Heart right ventricle (tissue), 16 donors: ENCODE measurements around the gene LRMDA. TPM values are rescaled to one million over a fixed set of nuclear protein-coding genes. Genes with fewer than 3 reads are reported as not detected.

Experiments
- ATAC-seq, 8 donors: fragments of 200-7000 bp; cut with Tn5 transposase; one replicate each; pipeline ENCODE4 v1.9.1; 2020; ENCODE audit warnings: mild to moderate bottlenecking in 8 of 8, moderate library complexity in 8 of 8, moderate number of reproducible peaks in 1 of 8
- DNase-seq, 2 donors: peaks; one replicate each; pipeline ENCODE4 v3.0.0-alpha.2; 2020
- H3K27ac ChIP-seq, 10 donors: fragments of 200-600 bp; sonication (generic) in 2 of 10; one replicate each; pipeline versions ENCODE4 v1.5.0 to v1.8.0; 2020 to 2022; ENCODE audit warnings: mild to moderate bottlenecking in 3 of 10
- H3K27me3 ChIP-seq, 7 donors: fragments of 200-600 bp; one replicate each; pipeline ENCODE4 v1.8.0; 2021 to 2022; ENCODE audit warnings: mild to moderate bottlenecking in 2 of 7
- H3K36me3 ChIP-seq, 9 donors: fragments of 200-600 bp; sonication (generic) in 1 of 9; one replicate each; pipeline versions ENCODE4 v1.5.0 to v1.8.0; 2020 to 2022; ENCODE audit warnings: mild to moderate bottlenecking in 2 of 9
- H3K4me1 ChIP-seq, 9 donors: fragments of 200-600 bp; sonication (generic) in 1 of 9; one replicate each; pipeline versions ENCODE4 v1.5.0 to v1.8.0; 2020 to 2022; ENCODE audit warnings: mild to moderate bottlenecking in 4 of 9
- H3K4me3 ChIP-seq, 10 donors: fragments of 200-600 bp; sonication (generic) in 2 of 10; one replicate each; pipeline versions ENCODE4 v1.5.0 to v1.8.0; 2020 to 2022; ENCODE audit warnings: mild to moderate bottlenecking in 7 of 10, moderate library complexity in 2 of 10
- H3K9me3 ChIP-seq, 11 donors: fragments of 200-600 bp in 10 of 11; sonication (generic) in 2 of 11; one replicate each; pipeline versions ENCODE4 v1.5.0 to v1.8.0; 2013 to 2022; ENCODE audit warnings: mild to moderate bottlenecking in 2 of 11, control low read depth in 1 of 11, moderate library complexity in 1 of 11
- WGBS, 2 donors: extraction: QIAGEN DNeasy Blood & Tissue Kit; methylation state at CpG; one replicate each; pipeline ENCODE4 v1.1.7; 2013; ENCODE audit warnings: inconsistent platforms in 1 of 2; 5-methylcytosine and 5-hydroxymethylcytosine counted together
- intact Hi-C, 10 donors: fragments of 100-400 bp; cut with DNase I; formaldehyde crosslinking; loops; one replicate each; pipeline versions ENCODE4 v1.11.1 to v1.14.2; 2022
- polyA plus RNA-seq, 2 donors: library from polyadenylated mRNA; stranded (reverse); fragments of 200-250 nt; gene quantifications; one replicate each; pipeline ENCODE4 v1.2.3, GENCODE V29; 2013
- total RNA-seq, 10 donors: library from RNA; stranded (reverse); fragmentation: NEBNext Ultra II Directional in 3 of 10; extraction: Animal tissue kit (Norgen Biotek cat#: 25700) in 3 of 10; gene quantifications; one replicate each; pipeline versions ENCODE4 v1.2.1 to v1.2.4, GENCODE V29; 2021 to 2023
- TF ChIP-seq, protein P1 (sequence below), 9 donors: fragments of 200-600 bp; sonication (generic) in 2 of 9; IDR thresholded peaks; one replicate each; pipeline versions ENCODE4 v1.5.0 to v1.8.0; 2021 to 2022; ENCODE audit warnings: antibody characterized with exemption in 9 of 9, mild to moderate bottlenecking in 5 of 9, moderate library complexity in 1 of 9
- donor health status: Arrhythmogenic right ventricular cardiomyopathy.
- donor health status: ischemic (EF 13 %, LVEDD 7.1; RV severe dilation, severe dysfunction).
- donor health status: healthy with polysubstance abuse.
- donor health status: DM: no; HTN: yes; CAD: no.
- donor health status: DM: no; HTN: no; CAD: no.
- donor health status: ischemic (EF 25% LVEDD 6.9; RV normal size, moderate dysfunction).
- donor health status: ischemic (EF 25% LVEDD 5.7; RV mildly dilated, moderate dysfunction).
- donor health status: healthy.
- donor health status: DM: yes; HTN: yes; CAD: no.
- donor health status: Ischemic cardiomyopathy.
- donor health status: ischemic (EF 35%, LVEDD 5.7; RV mildly dilated, moderate dysfunction).
- donor health status: nonischemic (EF 11% LVEDD 7.7; RV severe dilation, severe dysfunction).
- donor health status: DM: yes; HTN: yes; CAD: no.
- donor health status: PGD.
- donor health status: ischemic (EF 29% LVEDD 5.4; RV normal size, mild dysfunction).
- donor health status: nonischemic (EF 23%, LVEDD 6.1; RV moderate dilation, normal function).

The LRMDA gene
- total and polyA plus RNA-seq, 12 donors = 4.0 to 59.8 (median 12.7) TPM

DNA sequence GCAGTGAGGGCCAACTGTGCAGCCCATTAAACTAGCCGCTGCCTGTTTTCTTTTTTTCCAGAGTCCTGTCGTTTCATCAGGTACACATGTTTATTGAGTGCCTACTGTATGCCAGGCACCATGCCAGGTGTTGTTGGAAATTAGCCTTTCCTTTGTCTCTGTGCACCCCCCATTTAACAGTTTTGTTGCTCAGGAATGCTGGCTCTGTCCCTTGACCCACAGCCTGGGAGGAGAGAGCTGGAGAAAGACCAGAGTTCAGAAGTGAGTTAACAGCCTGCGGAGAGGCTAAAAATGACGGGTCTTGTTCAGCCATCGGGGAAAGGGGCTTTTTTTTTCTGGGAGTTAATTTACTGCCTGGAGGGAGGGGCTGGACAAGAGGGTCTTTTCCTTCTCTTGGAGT lies 1.3 kb downstream of the LRMDA start:
- Histone ChIP-seq H3K4me3 (peak overlapping the region in 3 of 10 donors; percentile 80 to 84 (median 82)), H3K4me1 (peaks cover 7 to 57% (median 46%) of the 10 kb centered on the region in 9 donors), H3K36me3 (no peaks in the 10 kb centered on the region), H3K27me3 (no peaks in the 10 kb centered on the region), H3K9me3 (no peaks in the 10 kb centered on the region), H3K27ac (peak overlapping the region in 2 of 10 donors; percentile 6 to 32)
- ATAC-seq (no peak), DNase-seq (no peak)
- TF ChIP-seq, protein P1, sequence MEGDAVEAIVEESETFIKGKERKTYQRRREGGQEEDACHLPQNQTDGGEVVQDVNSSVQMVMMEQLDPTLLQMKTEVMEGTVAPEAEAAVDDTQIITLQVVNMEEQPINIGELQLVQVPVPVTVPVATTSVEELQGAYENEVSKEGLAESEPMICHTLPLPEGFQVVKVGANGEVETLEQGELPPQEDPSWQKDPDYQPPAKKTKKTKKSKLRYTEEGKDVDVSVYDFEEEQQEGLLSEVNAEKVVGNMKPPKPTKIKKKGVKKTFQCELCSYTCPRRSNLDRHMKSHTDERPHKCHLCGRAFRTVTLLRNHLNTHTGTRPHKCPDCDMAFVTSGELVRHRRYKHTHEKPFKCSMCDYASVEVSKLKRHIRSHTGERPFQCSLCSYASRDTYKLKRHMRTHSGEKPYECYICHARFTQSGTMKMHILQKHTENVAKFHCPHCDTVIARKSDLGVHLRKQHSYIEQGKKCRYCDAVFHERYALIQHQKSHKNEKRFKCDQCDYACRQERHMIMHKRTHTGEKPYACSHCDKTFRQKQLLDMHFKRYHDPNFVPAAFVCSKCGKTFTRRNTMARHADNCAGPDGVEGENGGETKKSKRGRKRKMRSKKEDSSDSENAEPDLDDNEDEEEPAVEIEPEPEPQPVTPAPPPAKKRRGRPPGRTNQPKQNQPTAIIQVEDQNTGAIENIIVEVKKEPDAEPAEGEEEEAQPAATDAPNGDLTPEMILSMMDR (IDR thresholded peaks at IDR 0.05) = no peak
- intact Hi-C loops = loop anchor here in 1 of 10 donors (10.0 kb wide), 1 partner anchor 162 kb away; no protein-coding TSS in a partner anchor
- WGBS, 2 donors = 57 to 73% methylated on average over 5 of the region's 5 CpGs

DNA sequence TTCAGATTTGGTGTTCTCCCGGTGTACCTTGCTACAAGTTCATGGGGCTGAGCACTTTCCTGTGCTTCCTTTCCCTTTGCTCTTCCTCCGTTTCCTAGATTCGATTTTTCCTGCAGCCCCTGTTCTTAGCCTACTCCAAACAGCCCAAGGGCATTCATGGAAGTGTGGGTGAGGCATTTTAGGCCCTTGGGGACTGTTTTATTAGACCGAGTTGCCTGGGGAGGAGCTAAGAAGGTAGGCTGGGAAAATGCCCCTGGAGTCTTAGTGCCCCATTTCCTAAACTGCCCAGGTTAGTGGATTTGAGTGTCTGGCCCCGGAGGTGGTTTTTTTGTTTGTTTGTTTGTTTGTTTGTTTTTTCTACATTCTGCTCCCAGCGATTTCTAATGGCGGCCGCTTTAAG lies 1.8 kb downstream of the LRMDA start:
- Histone ChIP-seq H3K4me1 (peaks cover 7 to 52% (median 41%) of the 10 kb centered on the region in 9 donors), H3K4me3 (no peak overlapping the region), H3K27me3 (no peaks in the 10 kb centered on the region), H3K9me3 (no peaks in the 10 kb centered on the region), H3K27ac (peak overlapping the region in 1 of 10 donors; percentile 32), H3K36me3 (peaks cover 0 to under 1% (median 0%) of the 10 kb centered on the region in 9 donors)
- intact Hi-C loops = loop anchor here in 1 of 10 donors (10.0 kb wide), 1 partner anchor 162 kb away; no protein-coding TSS in a partner anchor
- TF ChIP-seq, protein P1 (IDR thresholded peaks at IDR 0.05) = no peak
- DNase-seq (no peak), ATAC-seq (no peak)
- 65% methylated on average over 8 of the region's 8 CpGs for WGBS, 2 donors

DNA sequence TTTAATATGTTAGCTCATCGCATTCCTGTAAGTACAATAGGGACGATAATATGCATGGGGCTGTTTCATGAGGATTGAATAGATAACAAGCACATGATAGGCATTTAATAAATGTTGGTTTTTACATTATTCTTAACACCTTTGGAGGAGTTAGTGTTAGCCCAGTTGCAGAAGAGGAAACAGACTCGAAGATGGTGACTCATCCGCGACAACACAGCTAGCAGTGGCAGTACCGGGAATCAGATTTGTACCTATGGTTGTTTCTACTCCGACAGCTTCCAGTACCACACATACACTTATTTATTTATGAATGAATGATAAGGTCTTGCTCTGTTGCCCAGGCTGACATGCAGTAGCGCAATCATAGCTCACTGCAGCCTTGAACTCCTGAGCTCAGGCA lies 2.9 kb downstream of the LRMDA start:
- H3K4me3 ChIP-seq = no peak overlapping the region
- H3K4me1 ChIP-seq = peaks cover 4 to 42% (median 30%) of the 10 kb centered on the region in 9 donors
- H3K27me3 ChIP-seq = no peaks in the 10 kb centered on the region
- no peak for ATAC-seq
- peaks cover 0 to 12% (median 0%) of the 10 kb centered on the region in 9 donors for H3K36me3 ChIP-seq
- no peaks in the 10 kb centered on the region for H3K9me3 ChIP-seq
- intact Hi-C loops = loop anchor here in 1 of 10 donors (10.0 kb wide), 1 partner anchor 161 kb away; no protein-coding TSS in a partner anchor
- WGBS, 2 donors = 92 to 95% methylated on average over 8 of the region's 8 CpGs
- TF ChIP-seq, protein P1 (IDR thresholded peaks at IDR 0.05) = no peak
- no peak overlapping the region for H3K27ac ChIP-seq
- DNase-seq = no peak

DNA sequence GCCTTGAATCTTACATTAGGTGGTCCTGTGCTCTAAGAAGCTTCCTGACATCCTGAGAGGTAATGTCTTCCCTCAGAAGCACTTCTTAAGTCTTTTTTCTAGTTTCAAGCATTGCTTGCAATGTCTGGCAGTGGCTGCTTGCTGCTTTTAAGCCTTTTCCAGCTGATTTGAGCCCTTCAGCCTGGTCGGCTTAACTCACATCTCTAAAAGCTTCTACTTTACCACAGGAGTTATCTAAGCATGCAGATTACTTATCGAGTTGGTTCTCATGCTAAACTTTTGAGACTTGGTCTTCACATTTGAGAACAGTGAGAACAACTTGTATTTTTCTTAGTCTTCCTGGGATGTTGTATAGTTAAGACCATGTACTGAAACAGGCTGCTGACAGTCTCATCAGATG lies 3.9 kb downstream of the LRMDA start:
- ATAC-seq = no peak
- H3K4me1 ChIP-seq = peaks cover 4 to 32% (median 20%) of the 10 kb centered on the region in 9 donors
- H3K4me3 ChIP-seq = no peak overlapping the region
- no peaks in the 10 kb centered on the region for H3K27me3 ChIP-seq
- TF ChIP-seq, protein P1 (IDR thresholded peaks at IDR 0.05) = no peak
- 63 to 74% methylated on average over 2 of the region's 2 CpGs for WGBS, 2 donors
- peaks cover 0 to 18% (median 0%) of the 10 kb centered on the region in 9 donors for H3K36me3 ChIP-seq
- no peaks in the 10 kb centered on the region for H3K9me3 ChIP-seq
- intact Hi-C loops = loop anchor here in 1 of 10 donors (10.0 kb wide), 1 partner anchor 160 kb away; no protein-coding TSS in a partner anchor
- no peak overlapping the region for H3K27ac ChIP-seq
- DNase-seq = no peak
